Stimulated activated CD4-positive, alpha-beta T cell treated with anti-CD3 and anti-CD28 coated beads, Interleukin-2, amount 100 ng/mL, for 24 hours (primary cell): ENCODE data around the gene SUN5.

Experiments used
- DNase-seq, 2 donors: peaks; one replicate each; pipeline ENCODE4 v3.0.0-alpha.2; 2020

SUN5 gene

DNA sequence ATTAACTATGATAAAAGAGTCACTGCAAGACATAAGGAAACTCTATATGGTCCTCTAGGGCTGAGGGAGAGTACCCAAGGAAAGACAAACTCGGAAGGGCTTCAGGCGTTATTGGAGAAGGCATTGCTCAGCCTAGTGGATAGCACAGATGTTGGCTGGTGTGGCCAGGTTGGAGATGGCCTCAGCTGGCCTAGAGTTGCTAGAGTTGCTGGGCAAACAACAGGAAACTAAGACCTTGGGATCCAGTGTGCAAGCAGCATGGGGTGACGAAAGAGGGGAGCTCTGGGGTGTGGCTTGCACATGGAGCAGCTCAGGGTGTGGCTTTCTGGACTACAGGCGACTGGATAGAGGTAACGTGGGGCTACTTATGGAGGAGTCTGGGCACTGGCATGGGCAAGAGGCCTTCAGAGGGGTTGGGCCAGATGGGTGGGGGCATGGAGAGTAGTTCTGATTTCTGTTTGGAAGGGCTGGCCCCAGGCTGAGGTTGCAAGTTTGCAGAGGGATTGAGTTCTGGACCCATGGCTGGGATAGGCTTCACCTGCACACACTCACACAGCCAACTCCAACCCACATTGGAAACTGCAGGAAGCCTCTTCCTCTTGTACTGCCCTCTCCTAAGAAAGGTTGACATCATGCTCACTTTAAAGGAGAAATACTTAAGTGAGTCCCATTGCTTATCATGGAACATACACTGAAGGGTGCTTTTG, 22.0 kb upstream of the SUN5 start:
- no peak for DNase-seq

DNA sequence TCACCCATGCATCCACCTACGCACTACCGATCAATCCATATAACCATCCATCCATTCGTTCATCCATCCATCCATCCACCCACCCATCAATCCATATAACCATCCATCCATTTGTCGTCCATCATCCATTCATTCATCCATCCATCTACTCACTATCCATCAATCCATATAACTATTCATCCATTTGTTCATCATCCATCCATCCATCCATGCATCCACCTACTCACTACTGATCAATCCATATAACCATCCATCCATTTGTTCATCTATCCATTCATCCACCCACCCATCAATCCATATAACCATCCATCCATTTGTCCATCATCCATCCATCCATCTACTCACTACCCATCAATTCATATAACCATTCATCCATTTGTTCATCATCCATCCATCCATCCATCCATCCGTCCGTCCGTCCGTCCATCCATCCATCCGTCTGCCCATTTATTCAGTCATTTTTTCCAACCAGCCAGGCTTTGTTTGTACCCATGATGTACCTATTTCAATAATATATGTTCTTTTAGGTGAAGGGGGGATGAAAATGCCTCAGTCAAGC, 21.2 kb upstream of the SUN5 start:
- DNase-seq = no peak

DNA sequence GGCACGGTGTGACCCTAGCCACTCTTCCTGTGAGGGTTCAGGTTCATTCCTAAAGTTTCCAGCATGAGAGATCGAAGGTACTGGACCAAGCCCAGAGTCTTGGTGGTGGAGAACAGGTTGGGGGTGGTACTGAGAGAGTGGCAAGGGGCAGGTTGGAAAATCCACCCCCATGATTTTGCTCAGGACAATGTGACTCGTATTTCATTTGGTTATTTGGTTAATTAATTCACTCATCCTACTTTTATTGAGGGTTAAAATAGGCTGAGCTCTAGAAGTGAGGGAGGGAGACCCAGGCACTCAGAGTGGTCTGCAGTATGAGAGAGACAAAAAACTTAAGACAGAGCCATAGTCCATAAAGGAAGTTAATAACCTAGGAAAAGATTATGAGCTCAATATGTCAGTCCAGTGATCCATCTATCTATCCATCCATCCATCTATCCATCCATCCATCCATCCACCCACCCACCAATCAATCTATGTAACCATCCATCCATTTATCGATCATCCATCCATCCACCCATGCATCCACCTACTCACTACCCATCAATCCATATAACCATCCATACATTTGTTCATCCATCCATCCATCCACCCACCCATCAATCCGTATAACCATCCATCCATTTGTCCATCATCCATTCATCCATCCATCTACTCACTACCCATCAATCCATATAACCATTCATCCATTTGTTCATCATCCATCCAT, 20.5 kb upstream of the SUN5 start:
- no peak for DNase-seq

DNA sequence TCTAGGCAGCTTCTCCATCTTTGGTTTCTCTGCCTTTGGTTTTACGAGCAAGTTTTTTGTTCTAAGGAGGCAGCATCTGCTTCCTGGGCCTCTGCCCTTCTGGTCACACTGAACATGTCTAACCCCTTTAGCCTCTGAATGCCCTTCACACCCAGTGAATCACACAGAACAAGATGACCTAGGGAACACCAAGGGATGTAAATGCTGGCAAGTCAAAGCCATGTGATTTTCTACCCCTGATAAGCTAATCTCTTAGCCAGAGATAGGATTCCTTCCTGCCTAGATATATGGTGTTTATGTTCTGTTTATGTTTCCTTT, 20.0 kb upstream of the SUN5 start:
- no peak for DNase-seq

DNA sequence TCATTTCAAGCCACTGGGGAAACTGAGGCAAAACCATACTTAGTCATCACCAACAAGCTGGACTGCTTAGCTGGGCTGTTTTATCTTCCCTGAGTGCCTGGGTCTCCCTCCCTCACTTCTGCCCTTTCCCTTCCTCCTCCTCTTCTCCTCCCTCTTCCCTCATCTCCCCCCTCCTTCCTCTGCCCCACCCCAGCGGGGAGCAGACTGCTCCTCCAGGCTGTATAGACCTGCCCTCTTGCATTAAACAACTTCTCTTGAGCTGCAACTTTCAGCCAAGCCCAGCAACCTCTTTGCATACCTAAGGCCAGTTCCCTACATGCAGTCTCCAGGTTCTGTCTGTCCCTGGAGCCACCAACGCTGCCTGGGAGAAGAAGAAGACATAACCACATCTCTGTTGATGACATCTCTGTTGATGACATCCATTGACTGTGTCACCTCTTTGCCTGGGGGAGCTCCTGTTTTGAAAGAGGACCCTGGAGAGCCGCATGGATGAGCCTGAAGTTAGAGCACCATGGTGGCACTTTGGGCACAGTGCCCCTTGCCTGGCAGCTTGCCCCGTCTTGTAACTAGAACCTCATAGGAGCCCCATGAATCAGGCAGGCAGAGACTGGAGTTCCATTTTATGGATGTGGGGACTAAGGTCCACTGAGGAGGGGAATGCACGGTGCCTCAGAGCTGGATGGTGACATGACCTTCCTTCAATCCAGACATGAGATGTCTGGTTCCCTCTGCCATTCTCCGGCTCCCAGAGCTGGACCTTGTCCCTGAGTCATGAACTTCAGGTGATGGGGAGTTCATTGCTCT, 19.4 kb upstream of the SUN5 start:
- no peak for DNase-seq

DNA sequence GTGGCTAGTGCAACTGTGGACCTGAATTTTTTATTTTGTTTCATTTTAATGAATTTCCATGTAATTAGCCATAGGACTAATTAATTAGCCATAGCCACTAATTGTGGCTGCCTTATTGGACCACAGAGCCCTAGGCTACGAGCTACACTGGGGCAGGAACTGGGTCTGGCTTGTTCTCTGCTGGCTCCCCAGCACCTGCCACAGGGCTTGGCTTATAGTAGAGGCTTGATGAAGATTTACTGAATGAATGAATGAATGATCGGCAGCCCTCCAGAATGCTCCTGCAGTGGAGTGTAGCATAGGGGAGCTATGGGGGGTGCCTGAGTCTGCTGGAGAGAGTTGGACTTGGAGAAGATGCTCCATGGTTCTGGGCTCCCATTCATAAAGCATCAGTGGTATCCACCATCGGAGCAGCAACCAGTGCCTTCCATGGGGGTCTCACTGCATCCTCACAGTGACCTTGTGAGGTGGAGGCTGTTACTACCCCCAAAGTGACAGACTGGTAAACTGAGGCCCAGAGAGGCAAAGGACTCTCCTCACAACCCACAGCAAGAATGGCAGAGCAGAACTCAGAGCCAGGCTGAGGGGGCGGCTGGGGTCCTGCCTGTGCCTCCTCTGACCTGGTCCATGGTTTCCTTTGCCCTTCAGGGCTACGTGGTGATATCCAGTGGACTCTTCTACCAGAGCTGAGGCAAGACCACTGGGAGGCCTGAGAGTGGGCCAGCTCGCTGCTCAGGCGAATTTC, 18.6 kb upstream of the SUN5 start:
- no peak for DNase-seq

DNA sequence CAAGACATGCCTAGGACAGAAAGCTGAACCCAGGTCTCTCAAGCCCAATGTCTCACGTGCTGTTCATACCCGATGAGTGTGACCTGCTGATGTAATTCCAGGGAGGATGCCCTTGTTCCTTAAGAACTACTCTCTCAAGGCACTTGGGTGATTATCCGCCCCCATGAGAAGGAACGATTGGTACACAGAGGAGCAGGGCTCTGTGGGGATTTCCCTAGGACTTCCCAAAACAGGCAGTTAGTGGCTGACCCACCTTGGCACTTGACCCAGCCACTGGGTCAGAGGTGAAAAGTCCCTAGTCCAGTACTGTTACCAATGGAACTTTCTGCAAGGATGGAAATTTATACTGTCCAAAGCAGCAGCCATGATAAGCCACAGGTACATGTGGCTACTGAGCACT, 18.1 kb upstream of the SUN5 start:
- DNase-seq = no peak

DNA sequence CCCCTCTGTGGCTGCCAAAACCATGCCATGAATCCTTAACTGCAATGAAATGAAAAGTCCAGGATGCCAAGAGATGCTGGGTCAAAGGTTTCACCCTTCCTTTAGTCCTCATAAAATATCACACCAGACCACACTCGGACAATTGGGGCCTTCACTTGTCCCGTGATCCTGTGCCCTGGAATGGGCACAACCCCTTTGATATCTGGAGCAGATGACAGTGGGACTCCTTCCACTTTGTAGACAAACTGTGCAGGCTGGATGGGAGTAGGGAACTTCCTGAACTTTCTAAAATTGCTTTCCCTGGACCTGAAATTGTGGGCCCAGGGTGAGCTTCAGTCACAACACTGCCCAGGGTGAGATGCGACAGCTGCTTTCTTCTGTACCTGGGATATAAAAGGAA, 17.6 kb upstream of the SUN5 start:
- no peak for DNase-seq

DNA sequence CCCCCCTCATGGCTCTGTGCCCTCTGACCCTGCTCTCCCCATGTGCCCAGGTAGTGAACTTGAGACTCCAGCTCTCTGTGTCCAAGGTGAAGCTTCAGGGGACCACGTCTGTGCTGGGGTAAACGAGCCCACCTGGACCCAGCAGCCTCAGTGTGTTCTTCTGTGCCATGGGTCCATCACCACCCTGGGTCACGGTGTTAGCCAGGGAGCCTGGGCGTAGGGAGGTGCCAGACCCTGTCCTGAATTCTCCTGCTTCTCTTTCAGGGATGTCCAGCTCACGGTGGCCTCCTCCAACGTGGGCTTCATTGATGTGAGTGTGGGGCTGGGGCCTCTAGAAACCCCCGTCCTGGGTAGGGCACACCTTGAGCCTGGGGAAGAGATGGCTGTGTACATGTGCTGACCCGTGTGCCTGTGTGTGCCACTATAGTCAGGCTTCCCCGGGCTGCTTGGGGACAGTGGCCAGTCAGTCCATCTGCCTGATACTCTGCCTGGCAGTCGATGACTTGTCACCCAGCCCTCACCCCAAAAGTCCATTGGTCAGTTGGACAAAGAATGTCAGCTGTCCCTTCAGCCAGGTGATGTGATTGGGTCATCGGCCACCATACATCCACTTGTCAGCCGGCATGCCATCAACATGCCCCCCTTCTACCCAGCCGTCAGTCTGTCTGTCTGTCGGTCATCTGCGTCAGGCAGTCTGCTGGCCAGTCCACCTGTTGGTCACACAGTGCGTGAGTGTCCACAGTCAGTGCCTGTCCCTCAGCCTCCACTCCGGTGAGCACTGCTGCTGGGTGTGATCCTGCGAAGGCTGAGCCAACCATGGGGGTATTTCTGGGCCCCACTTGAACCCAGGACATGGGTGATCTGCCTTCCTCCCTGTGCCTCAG, 16.3 kb upstream of the SUN5 start:
- no peak for DNase-seq

DNA sequence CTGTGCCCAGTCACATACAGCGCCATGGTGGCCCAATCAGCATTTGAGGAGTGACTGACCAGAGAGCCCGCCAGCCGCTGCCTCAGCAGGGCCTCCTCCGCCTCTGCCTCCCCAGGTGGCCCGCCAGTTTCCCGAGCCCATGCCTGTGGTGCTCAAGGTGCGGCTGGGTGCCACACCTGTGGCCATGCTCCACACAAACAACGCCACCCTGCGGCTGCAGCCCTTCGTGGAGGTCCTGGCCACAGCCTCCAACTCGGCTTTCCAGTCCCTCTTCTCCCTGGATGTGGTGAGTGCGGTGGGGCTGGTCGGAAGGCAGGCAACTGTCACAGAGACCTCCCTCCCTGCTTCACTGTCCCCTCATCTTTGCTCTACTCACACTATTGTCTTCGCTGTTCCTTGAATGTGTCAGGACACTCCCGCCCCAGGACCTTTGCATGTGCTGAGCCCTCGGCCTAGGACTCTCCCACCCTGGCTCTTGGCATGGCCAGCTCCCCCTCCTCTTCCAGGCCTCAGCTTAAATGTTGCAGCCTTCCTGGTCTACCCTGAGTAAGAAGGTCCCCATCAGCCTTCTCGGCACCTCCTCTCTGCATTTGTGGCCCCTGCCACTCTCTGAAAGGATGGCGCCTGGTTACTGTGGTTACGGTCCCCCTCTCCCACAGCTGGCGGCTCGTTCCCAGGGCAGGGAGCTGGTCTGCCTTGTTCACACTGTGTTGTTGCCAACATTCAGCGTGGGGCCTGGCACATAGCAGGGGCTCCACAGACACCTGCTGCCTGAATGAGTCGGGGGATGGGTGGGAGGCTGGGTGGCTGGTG, 15.4 kb upstream of the SUN5 start:
- DNase-seq = no peak

DNA sequence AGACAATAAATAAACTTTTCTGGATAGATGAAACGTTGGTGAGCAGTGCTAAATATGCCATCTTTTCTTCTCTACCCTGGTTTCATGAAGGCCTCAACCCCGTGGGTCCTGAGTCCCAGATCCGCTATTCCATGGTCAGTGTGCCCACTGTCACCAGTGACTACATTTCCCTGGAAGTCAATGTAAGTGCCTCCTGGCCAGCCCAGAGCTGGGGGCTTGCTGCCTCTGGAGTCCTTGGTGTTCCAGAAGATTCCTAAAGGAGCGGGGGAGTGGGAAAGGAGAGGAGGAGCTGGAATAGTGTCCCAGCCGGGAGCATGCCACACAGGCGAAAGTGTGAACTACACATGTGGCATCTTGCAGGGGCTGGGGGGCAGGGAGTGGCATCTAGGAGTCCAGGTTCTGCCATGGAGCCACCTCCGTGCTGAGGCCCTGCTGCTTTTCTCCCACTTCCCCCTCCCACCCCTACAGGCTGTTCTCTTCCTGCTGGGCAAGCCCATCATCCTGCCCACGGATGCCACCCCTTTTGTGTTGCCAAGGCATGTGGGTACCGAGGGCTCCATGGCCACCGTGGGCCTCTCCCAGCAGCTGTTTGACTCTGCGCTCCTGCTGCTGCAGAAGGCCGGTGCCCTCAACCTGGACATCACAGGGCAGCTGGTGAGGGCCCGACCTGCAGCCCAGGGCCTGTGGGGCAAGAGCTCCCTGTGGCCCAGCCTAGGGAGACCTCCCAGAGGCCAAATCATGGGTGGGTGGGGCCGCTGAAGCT, 14.1 kb upstream of the SUN5 start:
- no peak for DNase-seq

DNA sequence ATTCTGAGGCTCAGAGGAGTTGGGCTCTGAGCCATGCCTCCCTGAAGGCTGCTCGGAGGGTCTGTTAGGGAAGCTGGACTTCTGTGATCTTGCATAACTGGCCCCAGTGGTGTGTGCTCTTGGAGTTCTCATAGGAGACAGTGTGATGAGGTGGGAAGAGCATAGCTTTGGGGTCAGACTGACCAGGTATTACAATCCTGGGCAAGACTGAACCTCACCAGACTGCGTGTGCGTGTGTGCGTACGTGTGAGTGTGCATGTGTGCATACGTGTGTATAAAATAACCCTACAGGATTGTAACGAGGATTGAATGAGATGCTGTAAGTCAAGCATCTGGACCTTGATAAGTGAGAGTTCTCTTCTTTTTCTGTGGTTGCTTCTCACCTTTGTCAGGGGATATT, 13.3 kb upstream of the SUN5 start:
- no peak for DNase-seq

DNA sequence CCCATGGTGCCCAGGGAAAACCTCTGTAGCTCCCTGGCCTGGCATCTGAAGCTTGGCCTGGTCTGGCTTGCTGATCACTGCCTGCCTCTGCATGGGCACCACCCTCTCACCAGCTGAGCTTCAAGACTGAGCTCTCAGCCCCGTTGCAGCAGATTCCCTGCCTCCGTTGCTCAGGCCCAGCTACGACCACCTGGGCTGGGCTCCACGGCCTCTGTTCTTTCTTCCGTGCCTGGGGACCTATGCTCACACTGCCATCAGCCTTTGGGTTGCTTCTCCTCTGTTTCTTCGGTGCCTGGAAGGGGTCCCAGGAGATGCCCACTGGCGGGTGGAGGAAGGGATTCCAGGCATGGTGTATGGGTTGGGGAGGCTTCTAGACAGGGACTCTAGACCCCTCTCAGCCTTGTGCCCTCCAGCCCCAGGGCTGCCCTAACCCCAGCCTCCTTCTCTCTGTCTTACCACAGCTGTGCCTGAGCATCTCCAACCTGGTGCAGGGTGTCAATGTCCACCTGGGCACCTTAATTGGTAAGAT, 12.4 kb upstream of the SUN5 start:
- no peak for DNase-seq

DNA sequence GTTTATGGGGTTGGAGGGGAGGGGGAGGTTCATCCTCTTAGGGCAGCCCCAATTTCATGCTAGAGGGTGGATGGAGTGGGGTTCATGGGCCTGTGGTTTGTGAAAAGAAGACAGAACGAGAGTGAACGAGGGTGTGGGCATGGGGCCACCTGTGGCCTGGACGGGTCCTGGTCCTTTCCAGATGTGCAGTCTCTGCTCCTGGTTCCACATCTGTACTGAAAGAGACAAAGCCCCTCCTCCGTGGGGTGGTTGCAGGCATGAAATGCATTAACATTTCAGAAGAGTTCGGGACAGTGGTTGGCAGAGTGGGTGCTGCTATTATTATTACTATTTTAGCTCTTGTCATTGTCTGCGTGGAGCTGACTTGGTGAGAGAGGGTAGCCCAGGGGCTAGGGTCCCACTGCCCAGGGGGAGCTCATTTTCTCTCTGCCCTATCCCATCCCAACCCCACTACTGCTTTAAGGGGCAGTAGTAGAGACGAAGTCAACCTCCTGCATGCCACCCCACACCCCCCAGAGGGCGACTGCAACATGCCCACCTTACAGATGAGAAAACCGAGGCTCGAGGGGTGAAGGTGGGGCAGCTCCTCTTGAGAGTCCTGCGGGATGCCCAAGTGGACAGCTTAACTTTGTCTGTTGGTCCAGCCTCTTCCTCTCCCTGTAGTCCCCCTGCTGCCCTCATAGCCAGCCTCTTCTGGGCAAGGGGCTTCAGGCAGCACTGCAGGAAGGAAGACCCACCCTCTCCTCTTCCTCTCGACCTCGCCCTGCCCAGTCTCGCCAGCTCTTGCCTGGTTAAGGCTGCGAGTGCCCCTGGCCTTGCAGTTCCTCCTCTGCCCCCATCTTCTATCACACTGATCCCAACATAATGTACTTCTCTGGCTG, 11.7 kb upstream of the SUN5 start:
- DNase-seq = no peak

DNA sequence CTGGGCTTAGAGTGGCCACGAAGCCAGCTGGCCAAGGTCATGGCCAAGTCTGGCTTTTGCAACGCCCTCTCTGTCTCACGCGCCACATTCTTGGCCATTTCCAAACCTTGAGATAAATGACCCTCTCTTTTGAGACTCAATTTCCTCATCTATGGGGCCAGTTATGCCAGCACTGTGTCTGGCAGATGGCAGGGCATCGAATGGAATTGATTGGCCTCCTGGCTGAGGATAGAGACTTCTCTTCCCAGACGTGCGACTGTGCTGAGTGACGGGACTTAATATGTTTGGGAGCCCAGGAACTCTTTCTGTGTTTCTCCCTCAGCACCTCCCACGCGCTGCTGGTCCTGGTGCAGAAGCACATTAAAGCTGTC, 10.9 kb upstream of the SUN5 start:
- DNase-seq = no peak

DNA sequence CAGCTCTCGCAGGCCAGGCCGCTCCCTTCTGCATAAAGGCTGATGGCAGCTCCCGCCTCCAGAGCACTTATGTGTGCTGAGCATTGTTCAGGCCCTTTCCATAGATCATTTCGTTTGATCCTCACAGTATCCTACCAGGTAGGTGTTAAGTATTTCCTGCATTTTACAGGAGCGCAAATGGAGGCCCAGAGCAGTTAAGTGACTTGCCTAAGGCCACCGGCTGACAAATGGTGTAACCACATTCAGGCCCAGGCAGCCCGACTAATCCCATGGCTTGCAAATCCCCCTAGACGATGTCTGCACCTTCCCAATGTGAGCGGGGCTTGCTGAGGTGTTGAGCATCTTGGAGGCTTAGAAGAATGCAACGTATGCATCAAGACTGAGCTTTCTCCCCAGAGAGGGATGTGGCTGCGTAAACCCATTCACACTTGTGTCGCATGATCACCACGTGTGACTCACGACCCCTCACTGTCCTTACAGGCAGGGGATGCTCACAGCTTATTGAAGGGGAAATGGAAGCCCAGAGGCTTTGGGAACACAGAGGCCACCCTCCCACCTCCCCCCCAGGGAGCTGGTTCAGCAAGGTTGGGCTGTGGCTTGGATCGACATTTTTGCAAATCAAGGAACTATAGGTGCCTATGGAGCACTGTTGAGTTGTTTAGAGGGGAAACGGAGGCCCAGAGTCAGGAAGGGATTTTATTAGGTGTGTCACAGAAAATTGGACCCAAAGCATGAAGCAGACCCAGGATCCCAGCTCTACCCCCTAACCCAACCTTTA, 10.3 kb upstream of the SUN5 start:
- no peak for DNase-seq

DNA sequence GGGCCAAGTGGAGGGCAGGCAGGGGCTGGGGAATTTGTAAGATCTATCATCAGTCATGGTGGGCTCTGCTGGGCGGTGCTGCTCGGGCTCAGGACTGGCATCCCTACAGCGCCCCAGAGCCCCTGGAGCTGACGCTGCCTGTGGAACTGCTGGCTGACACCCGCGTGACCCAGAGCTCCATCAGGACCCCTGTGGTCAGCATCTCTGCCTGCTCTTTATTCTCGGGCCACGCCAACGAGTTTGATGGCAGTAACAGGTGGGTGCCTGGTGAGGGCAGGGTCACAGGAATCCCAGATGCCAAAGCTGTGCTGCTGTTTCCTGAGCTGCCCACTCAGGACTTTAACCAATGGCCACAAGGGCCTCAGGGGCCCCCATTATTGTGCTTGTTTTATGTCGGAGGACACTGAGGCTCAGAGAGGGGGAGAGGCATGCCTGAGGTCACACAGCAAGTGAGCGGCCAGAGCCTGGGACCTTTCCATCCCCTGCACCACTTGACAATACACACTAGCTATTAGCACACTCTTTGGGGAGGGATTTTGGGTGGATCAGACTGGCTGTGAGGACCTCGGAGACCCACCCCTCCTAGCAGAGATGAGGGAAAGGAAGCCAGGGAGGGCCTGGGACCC, 9.6 kb upstream of the SUN5 start:
- DNase-seq = no peak
